GM23248 (cell line): ENCODE data around the gene NAXE. TPM values are rescaled to one million over a fixed set of nuclear protein-coding genes. Genes with fewer than 3 reads are reported as not detected.

Source experiments
- DNase-seq: peaks from one replicate; pipeline ENCODE4 v3.0.0-alpha.2; 2015
- H2AFZ ChIP-seq: fragments of 200-600 bp; sonication (generic); 2 replicates; pipeline ENCODE4 v1.6.1; 2016; ENCODE audit warnings: antibody characterized with exemption
- H3F3A ChIP-seq: fragments of 200-600 bp; sonication (generic); 2 replicates; pipeline ENCODE4 v1.6.1; 2016; ENCODE audit warnings: mild to moderate bottlenecking, antibody characterized with exemption, mixed run types; ENCODE audit not compliant: insufficient read depth
- H3K27ac ChIP-seq: fragments of 200-600 bp; sonication (generic); 2 replicates; pipeline ENCODE4 v1.5.1; 2016; ENCODE audit warnings: mild to moderate bottlenecking
- H3K27me3 ChIP-seq: fragments of 200-600 bp; sonication (generic); replicated peaks from 2 replicates; pipeline ENCODE4 v1.6.1; 2016; ENCODE audit warnings: mild to moderate bottlenecking; ENCODE audit not compliant: insufficient read depth
- H3K36me3 ChIP-seq: fragments of 200-600 bp; sonication (generic); 2 replicates; pipeline ENCODE4 v1.6.1; 2016; ENCODE audit warnings: low read depth, mild to moderate bottlenecking
- H3K4me1 ChIP-seq: fragments of 200-600 bp; sonication (generic); 2 replicates; pipeline ENCODE4 v1.6.1; 2016; ENCODE audit warnings: mild to moderate bottlenecking; ENCODE audit not compliant: insufficient read depth
- H3K4me2 ChIP-seq: fragments of 200-600 bp; sonication (generic); one replicate; pipeline ENCODE4 v1.6.1; 2016; ENCODE audit warnings: mild to moderate bottlenecking; ENCODE audit not compliant: unreplicated experiment
- H3K4me3 ChIP-seq: fragments of 200-600 bp; sonication (generic); 2 replicates; pipeline ENCODE4 v1.5.1; 2016; ENCODE audit warnings: mild to moderate bottlenecking
- H3K79me2 ChIP-seq: fragments of 200-600 bp; sonication (generic); 2 replicates; pipeline ENCODE4 v1.6.1; 2016; ENCODE audit warnings: mild to moderate bottlenecking; ENCODE audit not compliant: insufficient read depth
- H3K9ac ChIP-seq: fragments of 200-600 bp; sonication (generic); 2 replicates; pipeline ENCODE4 v1.6.1; 2016; ENCODE audit warnings: mild to moderate bottlenecking
- H3K9me2 ChIP-seq: fragments of 200-600 bp; sonication (generic); 2 replicates; pipeline ENCODE4 v1.6.1; 2016; ENCODE audit warnings: mixed run types, mild to moderate bottlenecking, moderate library complexity; ENCODE audit not compliant: insufficient read depth
- H3K9me3 ChIP-seq: fragments of 200-600 bp; sonication (generic); one replicate; pipeline ENCODE4 v1.6.1; 2017; ENCODE audit warnings: low read depth
- H4K20me1 ChIP-seq: fragments of 200-600 bp; sonication (generic); 2 replicates; pipeline ENCODE4 v1.6.0; 2016; ENCODE audit not compliant: insufficient read depth
- EZH2 ChIP-seq: fragments of 200-600 bp; sonication (generic); IDR thresholded peaks from 2 replicates; pipeline ENCODE4 v1.6.1; 2018; ENCODE audit warnings: antibody characterized with exemption, mild to moderate bottlenecking; ENCODE audit not compliant: insufficient read depth, poor library complexity, severe bottlenecking
- EZH2phosphoT487 ChIP-seq: fragments of 200-600 bp; sonication (generic); IDR thresholded peaks from 2 replicates; pipeline ENCODE4 v1.6.1; 2018; ENCODE audit warnings: antibody characterized with exemption, moderate library complexity, mild to moderate bottlenecking, low read depth; ENCODE audit not compliant: insufficient read depth
- WGBS, 2 experiments: methylation state at CpG; one replicate each; pipeline ENCODE4 v1.1.6; 2015 to 2017; ENCODE audit warnings: low lambda C conversion rate in 2 of 2, low coverage in 1 of 2; ENCODE audit errors: missing lambda C conversion rate in 2 of 2; 5-methylcytosine and 5-hydroxymethylcytosine counted together
- in situ Hi-C: fragments of 300-500 bp; cut with MboI; formaldehyde crosslinking; loops from 2 replicates; pipeline ENCODE4 v1.15.0; 2020
- polyA plus RNA-seq: library from polyadenylated mRNA; unstranded; fragments of >200 nt; fragmentation: Nextera tagmentation; extraction: Ambion mirVana; gene quantifications from 2 replicates; pipeline ENCODE4 v1.2.1, GENCODE V29; 2016
- total RNA-seq: library from RNA; depleted of rRNA; stranded (reverse); fragments of >200 nt; shearing (Covaris generic); gene quantifications from 2 replicates; pipeline ENCODE4 v1.2.3, GENCODE V29; 2014

NAXE gene
- total and polyA plus RNA-seq, 2 experiments from 2014 or later = 51.2 to 87.4 TPM

DNA sequence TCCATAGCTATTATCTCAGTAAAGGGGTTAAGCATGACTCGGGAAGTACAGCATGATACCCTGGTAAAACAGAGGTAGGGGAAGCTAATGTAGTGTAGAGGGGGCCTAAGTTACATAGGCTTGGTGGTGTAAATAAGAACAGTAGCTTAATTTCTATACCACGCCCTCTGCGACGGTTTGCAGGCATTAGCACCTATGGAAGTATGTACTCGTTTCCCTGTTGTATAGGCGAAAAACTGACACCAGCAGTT, 470 bp upstream of the NAXE start:
- Histone ChIP-seq H3K4me3 (peak overlapping the region; percentile 99), H3K36me3 (no peaks in the 10 kb centered on the region; the same call in 1 of the 2 replicates), H3K79me2 (peaks cover 6% of the 10 kb centered on the region), H3F3A (peaks cover 19% of the 10 kb centered on the region; the same call in 1 of the 2 replicates), H3K9ac (peak overlapping the region; percentile 89), H2AFZ (peak overlapping the region; percentile 99), H4K20me1 (no peaks in the 10 kb centered on the region), H3K4me1 (peaks cover 5% of the 10 kb centered on the region; the same call in 1 of the 2 replicates), H3K4me2 (peak overlapping the region; percentile 92), H3K27me3 (no peaks in the 10 kb centered on the region), H3K9me3 (no peaks in the 10 kb centered on the region), H3K9me2 (no peaks in the 10 kb centered on the region), H3K27ac (peak overlapping the region; percentile 55)
- DNase-seq = no peak
- TF ChIP-seq EZH2phosphoT487 (no peak), EZH2 (no peak)
- WGBS, 2 experiments = 14 to 16% methylated on average over 6 of the region's 6 CpGs
- in situ Hi-C loops = no loop called here

- in situ Hi-C loops = no loop called here
- Histone ChIP-seq H3K9ac (peak overlapping the region; percentile 89), H3K9me3 (no peaks in the 10 kb centered on the region), H3K27ac (no peak overlapping the region), H3K4me2 (peak overlapping the region; percentile 92), H3K79me2 (peaks cover 6% of the 10 kb centered on the region), H4K20me1 (no peaks in the 10 kb centered on the region), H3K27me3 (no peaks in the 10 kb centered on the region), H3K4me1 (peaks cover 5% of the 10 kb centered on the region; the same call in 1 of the 2 replicates), H3F3A (peaks cover 19% of the 10 kb centered on the region; the same call in 1 of the 2 replicates), H3K4me3 (peak overlapping the region; percentile 99), H2AFZ (peak overlapping the region; percentile 99), H3K36me3 (no peaks in the 10 kb centered on the region; the same call in 1 of the 2 replicates), H3K9me2 (no peaks in the 10 kb centered on the region)
- 34 to 39% methylated on average over 12 to 16 of the region's 16 CpGs for WGBS, 2 experiments
- TF ChIP-seq EZH2phosphoT487 = no peak
- no peak for TF ChIP-seq EZH2
- no peak for DNase-seq
These were observed 758 bp downstream of the NAXE start for GRCh38 chr1:156592158-156592909.

GRCh38 chr1:156592910-156593660, 1.5 kb downstream of the NAXE start:
- no peak for TF ChIP-seq EZH2
- no peak for TF ChIP-seq EZH2phosphoT487
- DNase-seq = peak; percentile 24
- WGBS, 2 experiments = 77 to 78% methylated on average over 8 of the region's 8 CpGs
- Histone ChIP-seq H3K36me3 (no peaks in the 10 kb centered on the region; the same call in 1 of the 2 replicates), H4K20me1 (no peaks in the 10 kb centered on the region), H3K9me3 (no peaks in the 10 kb centered on the region), H3K79me2 (peaks cover 6% of the 10 kb centered on the region), H3K4me3 (no peak overlapping the region), H3K27me3 (no peaks in the 10 kb centered on the region), H3K9ac (no peak overlapping the region), H3K9me2 (no peaks in the 10 kb centered on the region), H3K4me1 (peaks cover 5% of the 10 kb centered on the region; the same call in 1 of the 2 replicates), H3K27ac (no peak overlapping the region), H3F3A (peaks cover 19% of the 10 kb centered on the region; the same call in 1 of the 2 replicates), H2AFZ (no peak overlapping the region), H3K4me2 (no peak overlapping the region)
- in situ Hi-C loops = no loop called here

GRCh38 chr1:156593661-156593989, 2.0 kb downstream of the NAXE start:
- H3K9me3 ChIP-seq = no peaks in the 10 kb centered on the region
- no peak for DNase-seq
- H3K36me3 ChIP-seq = no peaks in the 10 kb centered on the region; the same call in 1 of the 2 replicates
- no peak for TF ChIP-seq EZH2
- TF ChIP-seq EZH2phosphoT487 = no peak
- H3F3A ChIP-seq = peaks cover 19% of the 10 kb centered on the region; the same call in 1 of the 2 replicates
- no peaks in the 10 kb centered on the region for H3K27me3 ChIP-seq
- no peaks in the 10 kb centered on the region for H3K9me2 ChIP-seq
- in situ Hi-C loops = no loop called here
- H3K9ac ChIP-seq = no peak overlapping the region
- H3K27ac ChIP-seq = no peak overlapping the region
- peaks cover 10% of the 10 kb centered on the region for H3K79me2 ChIP-seq
- no peak overlapping the region for H3K4me3 ChIP-seq
- no peaks in the 10 kb centered on the region for H4K20me1 ChIP-seq
- no peak overlapping the region for H3K4me2 ChIP-seq
- no peak overlapping the region for H2AFZ ChIP-seq
- WGBS, 2 experiments = 87 to 89% methylated on average over 8 of the region's 8 CpGs
- peaks cover 5% of the 10 kb centered on the region; the same call in 1 of the 2 replicates for H3K4me1 ChIP-seq
